Measurements from ENCODE around the gene CELF3.

DNA sequence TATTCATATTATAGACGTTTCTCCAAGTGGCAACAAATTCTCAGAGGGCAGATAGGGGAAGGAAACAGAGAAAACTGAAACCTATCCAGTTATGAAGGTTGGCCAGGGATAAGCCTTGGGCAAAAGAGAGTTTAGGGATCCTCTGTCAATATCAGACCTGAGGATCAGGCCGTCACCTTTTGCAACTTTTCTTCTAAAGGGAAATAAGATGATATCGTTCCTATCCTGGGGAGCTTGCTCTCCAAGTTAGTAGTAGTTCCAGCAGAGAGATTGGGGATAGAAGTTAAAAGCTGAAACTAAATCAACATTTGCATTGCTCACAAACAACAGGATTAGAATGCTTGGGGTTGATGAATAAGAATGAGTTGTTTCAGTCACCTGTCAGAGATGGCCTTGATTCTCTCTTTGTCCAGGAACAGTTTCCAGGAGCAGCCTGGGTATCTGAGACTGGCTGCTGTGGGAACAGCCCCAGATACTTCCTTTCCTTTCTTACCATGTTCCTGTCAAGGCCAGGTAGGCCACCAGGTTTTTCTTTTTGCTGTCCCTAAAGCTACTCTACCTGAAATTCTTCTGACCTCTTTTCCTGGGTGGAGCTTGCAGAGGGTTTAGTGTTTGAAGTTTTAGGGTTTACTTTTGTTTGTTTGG, 7.2 kb upstream of the CELF3 start:
- TF ChIP-seq, protein P1, sequence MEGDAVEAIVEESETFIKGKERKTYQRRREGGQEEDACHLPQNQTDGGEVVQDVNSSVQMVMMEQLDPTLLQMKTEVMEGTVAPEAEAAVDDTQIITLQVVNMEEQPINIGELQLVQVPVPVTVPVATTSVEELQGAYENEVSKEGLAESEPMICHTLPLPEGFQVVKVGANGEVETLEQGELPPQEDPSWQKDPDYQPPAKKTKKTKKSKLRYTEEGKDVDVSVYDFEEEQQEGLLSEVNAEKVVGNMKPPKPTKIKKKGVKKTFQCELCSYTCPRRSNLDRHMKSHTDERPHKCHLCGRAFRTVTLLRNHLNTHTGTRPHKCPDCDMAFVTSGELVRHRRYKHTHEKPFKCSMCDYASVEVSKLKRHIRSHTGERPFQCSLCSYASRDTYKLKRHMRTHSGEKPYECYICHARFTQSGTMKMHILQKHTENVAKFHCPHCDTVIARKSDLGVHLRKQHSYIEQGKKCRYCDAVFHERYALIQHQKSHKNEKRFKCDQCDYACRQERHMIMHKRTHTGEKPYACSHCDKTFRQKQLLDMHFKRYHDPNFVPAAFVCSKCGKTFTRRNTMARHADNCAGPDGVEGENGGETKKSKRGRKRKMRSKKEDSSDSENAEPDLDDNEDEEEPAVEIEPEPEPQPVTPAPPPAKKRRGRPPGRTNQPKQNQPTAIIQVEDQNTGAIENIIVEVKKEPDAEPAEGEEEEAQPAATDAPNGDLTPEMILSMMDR (IDR thresholded peaks at IDR 0.05; ENCODE audit: low read depth, low read length), result no peak
- no peak for TF ChIP-seq EZH2phosphoT487 (IDR thresholded peaks at IDR 0.05; ENCODE audit: low read depth)

Data from OCI-LY3 (cell line).